ENCODE results near the gene DDX10.

DDX10 gene

DNA sequence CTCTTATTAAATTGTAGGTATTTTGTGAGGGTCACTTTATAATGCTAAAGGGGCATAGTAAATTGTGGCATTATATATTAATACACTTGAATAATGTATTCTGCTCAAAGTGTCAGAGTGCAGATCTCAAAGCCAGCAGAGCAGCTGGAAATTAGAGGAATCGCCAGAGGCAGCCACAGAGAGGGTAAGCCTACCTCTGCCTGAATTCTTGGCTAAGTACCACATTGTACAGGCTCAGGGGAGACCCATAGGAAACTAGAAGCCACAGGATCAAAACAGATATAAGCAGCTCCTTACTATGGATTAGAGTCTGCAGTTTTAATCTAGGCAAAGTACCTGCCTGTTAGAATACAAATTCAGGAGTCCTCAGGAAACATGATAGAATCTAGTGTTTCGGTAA is 249.3 kb downstream of the DDX10 start:
- DNase-seq: no peak

DNA sequence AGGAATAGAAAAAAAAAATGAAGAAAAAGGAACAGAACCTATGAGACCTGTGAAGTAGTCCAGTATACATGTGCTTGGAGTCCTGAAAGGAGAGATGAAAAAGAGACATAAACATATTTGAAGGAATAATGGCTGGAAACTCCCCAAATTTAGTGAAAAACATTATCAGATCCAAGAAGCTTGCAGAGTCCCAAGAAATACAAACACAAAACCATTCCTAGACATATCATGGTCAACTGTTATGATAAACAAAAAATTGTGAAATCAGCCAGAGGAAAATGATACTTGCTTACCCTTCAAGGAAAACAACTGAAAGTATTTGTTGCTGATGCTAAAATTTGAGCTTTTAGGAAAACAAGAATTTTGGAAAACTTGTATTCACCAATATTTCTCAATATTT is 250.1 kb downstream of the DDX10 start:
- DNase-seq: peak; percentile 26

GRCh38 chr11:108915666-108916065 is 250.8 kb downstream of the DDX10 start:
- no peak for DNase-seq

DNA sequence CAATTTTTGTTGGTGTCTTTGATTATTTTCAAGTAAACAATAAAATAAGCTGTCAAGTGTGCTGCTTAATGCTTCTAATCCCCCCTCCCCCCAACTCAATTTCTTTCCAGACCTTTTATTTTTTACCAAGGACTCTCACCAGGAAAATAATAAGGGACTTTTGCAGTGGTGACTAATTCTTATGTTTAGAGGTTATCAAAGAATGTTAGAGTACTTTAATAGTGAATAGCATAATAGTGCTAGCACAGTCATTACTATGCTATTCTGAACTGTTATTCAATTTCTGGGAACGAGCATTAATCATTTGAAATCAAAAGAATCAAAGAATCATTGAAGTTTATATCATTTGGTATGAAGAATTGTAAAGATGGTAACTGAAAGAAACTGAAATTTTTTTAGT is 251.4 kb downstream of the DDX10 start:
- no peak for DNase-seq

DNA sequence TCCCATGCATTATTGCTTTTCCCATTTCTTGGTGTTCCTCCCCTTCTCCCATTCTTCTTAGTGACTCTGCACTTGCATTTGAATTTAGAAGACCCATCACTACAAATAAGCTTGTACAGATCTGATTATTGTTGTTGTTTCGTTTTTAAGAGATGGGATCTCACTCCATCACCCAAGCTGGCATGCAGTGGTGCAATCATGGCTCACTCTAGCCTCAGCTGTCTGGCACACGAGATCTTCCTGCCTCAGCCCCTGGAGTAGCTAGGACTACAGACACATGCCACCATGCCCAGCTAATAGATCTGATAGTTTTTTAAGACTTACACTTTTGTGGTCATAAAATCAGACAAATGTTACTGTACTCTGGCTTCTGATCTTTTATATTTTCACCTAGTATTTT is 252.1 kb downstream of the DDX10 start:
- DNase-seq: no peak

GRCh38 chr11:108921211-108921610 is 256.3 kb downstream of the DDX10 start:
- DNase-seq: no peak

GRCh38 chr11:108922241-108922640 is 257.4 kb downstream of the DDX10 start:
- DNase-seq: no peak

DNA sequence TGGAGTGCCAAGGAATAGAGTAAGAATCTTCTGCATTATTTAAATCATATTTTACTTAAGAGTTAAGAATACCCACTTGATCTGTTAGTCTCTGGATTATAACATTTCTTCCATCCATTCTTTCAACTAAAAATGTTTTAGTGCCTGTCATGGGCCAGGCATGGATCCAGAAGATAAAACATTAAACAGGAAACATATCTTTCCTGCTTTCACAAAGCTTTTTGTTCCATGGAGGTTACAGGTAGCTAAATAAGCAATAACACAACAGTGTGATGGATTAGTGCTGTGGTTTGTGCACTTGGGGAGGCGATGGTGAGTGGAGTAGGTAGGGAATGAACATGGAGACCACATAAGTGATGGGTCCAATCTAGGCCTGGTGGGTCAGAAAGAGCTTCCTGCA is 258.5 kb downstream of the DDX10 start:
- no peak for DNase-seq

- no peak for DNase-seq
Observed at GRCh38 chr11:108926171-108926840, 261.4 kb downstream of the DDX10 start.

DNA sequence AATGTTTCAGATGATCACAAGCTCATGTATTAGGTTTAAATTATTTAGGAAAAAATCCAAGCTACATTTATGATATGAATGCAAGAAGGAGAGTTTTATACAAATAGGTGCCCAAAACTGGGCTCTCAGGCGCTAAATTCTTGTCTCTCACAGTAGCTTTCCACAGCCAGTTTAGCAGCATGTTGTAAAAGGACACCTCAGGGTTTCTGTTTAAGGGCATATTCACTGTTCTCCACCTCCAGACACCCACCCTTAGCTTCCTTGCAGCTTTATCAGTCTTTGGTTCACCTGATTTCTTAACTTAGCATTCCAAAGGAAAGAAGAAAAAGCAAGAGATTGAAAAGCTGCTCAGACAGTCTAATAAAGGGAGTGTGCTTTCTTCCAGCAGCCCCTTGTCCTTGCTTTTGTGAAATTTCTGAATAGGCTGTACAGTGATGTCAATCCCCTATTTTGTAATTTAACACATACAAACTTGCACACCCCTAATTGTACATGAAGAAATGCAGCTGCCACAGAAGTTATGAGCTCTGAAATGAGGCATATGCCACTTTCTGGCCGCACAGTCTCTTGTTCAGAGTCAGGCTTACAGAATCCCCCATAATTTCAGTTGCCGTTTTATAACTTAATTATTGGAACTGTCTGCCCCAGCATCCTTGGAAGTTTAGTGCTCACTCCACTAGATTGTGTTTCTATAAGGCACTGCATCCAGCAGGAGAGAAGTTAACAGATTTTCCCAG is 262.1 kb downstream of the DDX10 start:
- DNase-seq: no peak

GRCh38 chr11:108927791-108928545 is 263.1 kb downstream of the DDX10 start:
- no peak for DNase-seq

- DNase-seq: no peak
Observed at GRCh38 chr11:108929241-108929640, 264.4 kb downstream of the DDX10 start.

DNA sequence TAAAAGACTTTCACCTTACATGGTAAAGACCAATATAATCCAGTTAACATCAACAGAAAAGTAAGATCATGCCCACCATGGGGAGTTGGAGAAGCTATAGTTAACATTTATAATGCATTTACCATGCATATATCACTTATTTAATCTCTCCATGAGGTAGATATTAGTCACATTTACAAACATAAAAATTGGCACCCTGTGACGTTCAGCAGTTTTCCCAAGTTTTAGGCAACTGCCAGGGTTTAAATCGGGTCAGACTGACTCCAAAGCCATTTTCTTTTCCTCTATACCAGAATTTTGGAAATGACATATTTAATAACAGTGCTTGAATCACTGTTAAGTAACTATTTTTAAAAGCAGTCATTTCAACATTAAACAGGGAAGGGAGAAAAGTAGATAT is 266.3 kb downstream of the DDX10 start:
- no peak for DNase-seq

- DNase-seq: peak; percentile 77
Observed at GRCh38 chr11:108933630-108934029, 268.8 kb downstream of the DDX10 start.

DNA sequence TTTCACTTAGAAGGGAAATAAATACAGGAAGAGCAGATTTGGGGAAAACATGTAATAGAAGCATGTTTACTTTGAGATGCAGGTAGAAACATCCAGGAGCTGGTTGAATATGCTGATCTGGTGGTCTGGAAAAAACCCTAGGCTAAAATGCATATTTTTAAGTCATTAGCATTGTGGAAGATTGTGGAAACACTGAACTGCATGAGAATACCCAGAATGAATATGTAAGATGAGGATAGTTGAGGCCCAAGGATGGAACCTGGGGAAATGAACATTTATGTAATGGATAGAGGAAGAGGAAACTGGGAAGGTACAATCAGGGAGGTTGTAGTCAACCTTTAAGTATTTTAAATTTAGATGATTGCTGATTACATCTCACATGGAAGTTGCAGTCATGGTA is 269.4 kb downstream of the DDX10 start:
- no peak for DNase-seq

- no peak for DNase-seq
Observed at GRCh38 chr11:108934696-108935095, 269.8 kb downstream of the DDX10 start.

DNA sequence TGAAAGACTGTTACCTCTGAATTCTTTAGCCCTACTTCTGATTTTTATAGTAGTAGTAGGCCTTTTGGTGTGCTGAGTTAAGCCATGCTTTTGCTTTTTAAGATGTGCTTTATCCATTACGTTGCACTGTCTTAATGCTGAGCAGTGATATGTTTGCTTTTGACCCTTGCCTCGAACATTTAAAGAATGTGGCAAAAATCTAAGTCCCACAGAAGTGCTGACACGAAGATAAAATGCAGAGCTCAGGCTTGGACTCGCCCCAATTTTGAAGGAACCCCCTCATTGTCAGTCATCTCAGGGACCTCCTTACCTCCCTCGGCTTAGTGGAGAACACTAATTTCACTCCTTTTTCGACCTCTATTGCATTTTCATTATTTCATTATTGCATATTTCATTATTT is 272.9 kb downstream of the DDX10 start:
- DNase-seq: no peak

GRCh38 chr11:108938604-108939003 is 273.7 kb downstream of the DDX10 start:
- no peak for DNase-seq

- no peak for DNase-seq
Observed at GRCh38 chr11:108939135-108939534, 274.3 kb downstream of the DDX10 start.

GRCh38 chr11:108943853-108944252 is 279.0 kb downstream of the DDX10 start:
- no peak for DNase-seq

DNA sequence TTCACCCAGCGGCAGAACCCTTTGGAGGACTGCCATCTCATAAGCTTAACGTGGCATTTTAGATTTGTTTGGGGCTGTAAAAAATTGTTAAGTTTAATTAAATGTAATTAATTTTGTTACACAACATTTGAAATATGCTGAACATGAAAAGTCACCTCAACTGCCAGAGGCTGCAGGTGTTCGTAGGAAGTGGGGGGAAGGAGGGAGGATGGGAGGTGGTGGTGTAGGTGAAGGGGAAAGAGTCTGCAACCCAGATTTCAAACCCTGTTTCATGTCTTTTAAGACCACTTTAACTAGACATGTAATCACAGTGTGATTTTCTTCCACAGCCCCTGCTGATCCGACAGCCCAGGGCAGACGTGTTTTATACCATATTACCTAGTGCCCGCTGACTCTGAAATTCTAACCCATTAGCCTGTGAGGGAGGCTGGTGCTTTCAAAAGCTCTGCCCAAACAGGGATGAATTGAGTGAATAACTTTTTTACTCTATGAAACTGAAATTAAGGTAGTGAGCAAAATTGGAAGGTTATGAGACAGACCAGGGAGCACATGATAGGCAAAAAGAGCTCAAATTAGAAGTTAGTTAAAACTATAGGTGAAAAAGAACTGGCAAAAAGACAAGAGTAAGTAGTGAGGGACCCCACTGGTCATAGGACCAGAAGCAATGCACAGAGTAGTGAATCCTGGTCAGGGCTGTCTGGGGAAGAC is 279.8 kb downstream of the DDX10 start:
- DNase-seq: no peak

DNA sequence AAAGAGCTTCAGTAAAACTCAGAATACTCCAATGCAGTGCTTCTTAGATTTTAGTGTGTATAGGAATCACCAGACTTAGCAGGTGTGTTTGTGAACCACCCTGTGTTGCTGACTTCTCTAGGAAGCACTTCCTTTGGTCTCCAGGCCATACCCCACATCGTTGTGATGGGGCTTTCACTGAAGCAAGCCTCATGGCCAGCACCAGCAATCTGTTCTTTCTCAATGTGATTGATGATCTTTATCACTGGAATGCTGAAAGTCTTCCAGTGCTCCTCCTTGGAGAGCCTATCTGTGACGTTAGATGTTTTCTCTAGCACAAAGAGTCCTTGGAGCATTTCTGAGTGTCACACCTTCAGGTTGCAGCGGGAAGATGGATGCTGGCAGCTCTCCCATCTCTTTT is 280.5 kb downstream of the DDX10 start:
- DNase-seq: no peak
